H9 (cell line): Measurements from ENCODE around the gene PLEKHN1. TPM values are rescaled to one million over a fixed set of nuclear protein-coding genes. Genes with fewer than 3 reads are reported as not detected.

Experiments
- DNase-seq: peaks from one replicate; pipeline ENCODE4 v3.0.0-alpha.2; 2017
- H2AFZ ChIP-seq: one replicate; pipeline ENCODE4 v1.6.1; 2013; ENCODE audit warnings: mild to moderate bottlenecking, low read length, control low read depth, moderate library complexity
- H2AK5ac ChIP-seq: 2 replicates; pipeline ENCODE4 v1.6.1; 2013; ENCODE audit warnings: low read length, control low read depth, mixed read lengths; ENCODE audit not compliant: insufficient read length
- H2BK120ac ChIP-seq: one replicate; pipeline ENCODE4 v1.6.1; 2013; ENCODE audit warnings: low read depth, mild to moderate bottlenecking, low read length, control low read depth, inconsistent platforms; ENCODE audit not compliant: poor library complexity, severe bottlenecking
- H2BK12ac ChIP-seq: 2 replicates; pipeline ENCODE4 v1.6.1; 2013; ENCODE audit warnings: low read length, control low read depth, mixed read lengths, low read depth; ENCODE audit not compliant: insufficient read length
- H2BK15ac ChIP-seq: 2 replicates; pipeline ENCODE4 v1.6.1; 2013; ENCODE audit warnings: low read depth, low read length, control low read depth
- H2BK20ac ChIP-seq: one replicate; pipeline ENCODE4 v1.6.1; 2013; ENCODE audit warnings: low read depth, mild to moderate bottlenecking, low read length, control low read depth, inconsistent platforms; ENCODE audit not compliant: poor library complexity, severe bottlenecking
- H2BK5ac ChIP-seq: 2 replicates; pipeline ENCODE4 v1.6.1; 2013; ENCODE audit warnings: low read length, control low read depth, mixed read lengths; ENCODE audit not compliant: insufficient read length
- H3K14ac ChIP-seq: 2 replicates; pipeline ENCODE4 v1.6.1; 2013; ENCODE audit warnings: low read length, control low read depth; ENCODE audit not compliant: insufficient read depth
- H3K18ac ChIP-seq: 2 replicates; pipeline ENCODE4 v1.6.1; 2013; ENCODE audit warnings: low read depth, mild to moderate bottlenecking, mixed read lengths, low read length, control low read depth; ENCODE audit not compliant: insufficient read length
- H3K23ac ChIP-seq: 2 replicates; pipeline ENCODE4 v1.6.1; 2013; ENCODE audit warnings: low read length, control low read depth, mixed read lengths, low read depth; ENCODE audit not compliant: insufficient read length
- H3K23me2 ChIP-seq: 2 replicates; pipeline ENCODE4 v1.6.1; 2013; ENCODE audit warnings: low read depth, mild to moderate bottlenecking, mixed read lengths, low read length, control low read depth; ENCODE audit not compliant: insufficient read length, poor library complexity, severe bottlenecking
- H3K27ac ChIP-seq: 2 replicates; pipeline ENCODE4 v1.5.1; 2013; ENCODE audit warnings: low read length, control low read depth, mixed read lengths, low read depth; ENCODE audit not compliant: insufficient read length
- H3K27me3 ChIP-seq: 2 replicates; pipeline ENCODE4 v1.6.1; 2013; ENCODE audit warnings: low read length, control low read depth, inconsistent platforms; ENCODE audit not compliant: insufficient read depth
- H3K4ac ChIP-seq: 2 replicates; pipeline ENCODE4 v1.6.1; 2013; ENCODE audit warnings: low read depth, mild to moderate bottlenecking, control low read depth, inconsistent platforms, low read length, moderate library complexity
- H3K4me1 ChIP-seq: 2 replicates; pipeline ENCODE4 v1.6.1; 2013; ENCODE audit warnings: low read length, control low read depth, inconsistent platforms; ENCODE audit not compliant: insufficient read depth
- H3K4me2 ChIP-seq: 2 replicates; pipeline ENCODE4 v1.6.1; 2013; ENCODE audit warnings: low read length, control low read depth, mixed read lengths; ENCODE audit not compliant: insufficient read length, insufficient read depth
- H3K56ac ChIP-seq: 2 replicates; pipeline ENCODE4 v1.6.1; 2013; ENCODE audit warnings: low read depth, mild to moderate bottlenecking, mixed read lengths, low read length, control low read depth; ENCODE audit not compliant: insufficient read length
- H3K79me1 ChIP-seq: 2 replicates; pipeline ENCODE4 v1.6.1; 2013; ENCODE audit warnings: low read depth, mild to moderate bottlenecking, moderate library complexity, low read length, control low read depth, inconsistent platforms; ENCODE audit not compliant: insufficient read depth, poor library complexity, severe bottlenecking
- H3K79me2 ChIP-seq: 2 replicates; pipeline ENCODE4 v1.6.1; 2013; ENCODE audit warnings: low read length, control low read depth, inconsistent platforms; ENCODE audit not compliant: insufficient read depth
- H3K9ac ChIP-seq: 2 replicates; pipeline ENCODE4 v1.6.1; 2013; ENCODE audit warnings: low read length, control low read depth, mixed read lengths; ENCODE audit not compliant: insufficient read length; ENCODE audit errors: extremely low read depth
- H3K9me3 ChIP-seq: one replicate; pipeline ENCODE4 v1.6.1; 2013; ENCODE audit warnings: low read depth, low read length, inconsistent platforms; ENCODE audit not compliant: control insufficient read depth
- H3T11ph ChIP-seq: one replicate; pipeline ENCODE4 v1.6.1; 2013; ENCODE audit warnings: mild to moderate bottlenecking, low read length, control low read depth, inconsistent platforms
- H4K20me1 ChIP-seq: one replicate; pipeline ENCODE4 v1.6.1; 2013; ENCODE audit not compliant: control insufficient read depth, insufficient read length, insufficient read depth
- H4K5ac ChIP-seq: 2 replicates; pipeline ENCODE4 v1.6.1; 2013; ENCODE audit warnings: low read depth, mild to moderate bottlenecking, mixed read lengths, low read length, control low read depth; ENCODE audit not compliant: insufficient read length
- H4K8ac ChIP-seq: replicated peaks from 2 replicates; pipeline ENCODE4 v1.6.1; 2013; ENCODE audit warnings: low read length, control low read depth, mixed read lengths, low read depth; ENCODE audit not compliant: insufficient read length
- H4K91ac ChIP-seq: 2 replicates; pipeline ENCODE4 v1.6.1; 2013; ENCODE audit warnings: low read depth, mild to moderate bottlenecking, moderate library complexity, mixed read lengths, low read length, control low read depth; ENCODE audit not compliant: insufficient read length
- H3K27ac Mint-ChIP-seq, 3 experiments: 2 replicates in 2 of 3; 3 replicates in 1 of 3; pipeline ENCODE4 v1.8.0; 2020 to 2021; ENCODE audit warnings: mixed read lengths in 3 of 3, mild to moderate bottlenecking in 1 of 3, moderate library complexity in 1 of 3
- H3K27me3 Mint-ChIP-seq: 2 replicates; pipeline ENCODE4 v1.8.0; 2021; ENCODE audit warnings: low read depth, mild to moderate bottlenecking, moderate library complexity, mixed read lengths
- H3K36me3 Mint-ChIP-seq, 3 experiments: 2 replicates in 2 of 3; 3 replicates in 1 of 3; pipeline ENCODE4 v1.8.0; 2020 to 2021; ENCODE audit warnings: low read depth in 3 of 3, mixed read lengths in 3 of 3; ENCODE audit not compliant: insufficient read depth in 1 of 3
- H3K4me1 Mint-ChIP-seq, 2 experiments: 2 replicates each; pipeline ENCODE4 v1.8.0; 2020; ENCODE audit warnings: mixed read lengths in 2 of 2
- H3K4me3 Mint-ChIP-seq, 2 experiments: 2 replicates in 1 of 2; 3 replicates in 1 of 2; pipeline ENCODE4 v1.8.0; 2020 to 2021; ENCODE audit warnings: mild to moderate bottlenecking in 2 of 2, mixed read lengths in 2 of 2, moderate library complexity in 1 of 2
- H3K9me3 Mint-ChIP-seq, 2 experiments: 2 replicates in 1 of 2; 3 replicates in 1 of 2; pipeline ENCODE4 v1.8.0; 2020; ENCODE audit warnings: mild to moderate bottlenecking in 2 of 2, mixed read lengths in 2 of 2, moderate library complexity in 1 of 2
- WGBS: extraction: QIAGEN DNeasy Blood & Tissue Kit; methylation state at CpG from one replicate; pipeline ENCODE4 v1.1.7; 2013; ENCODE audit warnings: missing lambda C conversion rate, low lambda C conversion rate, mixed read lengths; ENCODE audit not compliant: insufficient read length; ENCODE audit errors: extremely low coverage; 5-methylcytosine and 5-hydroxymethylcytosine counted together
- total RNA-seq: library from RNA; stranded (reverse); gene quantifications from 2 replicates; pipeline ENCODE4 v1.2.1, GENCODE V29; 2021
- TF ChIP-seq, protein P1 (sequence below): fragments of 200-600 bp; sonication (generic); conservative IDR thresholded peaks from 3 replicates; pipeline ENCODE4 v1.8.0; 2021; ENCODE audit warnings: antibody characterized with exemption, mild to moderate bottlenecking

The PLEKHN1 gene
- total RNA-seq, 1 experiment from 2014 or later: 3.0 TPM

DNA sequence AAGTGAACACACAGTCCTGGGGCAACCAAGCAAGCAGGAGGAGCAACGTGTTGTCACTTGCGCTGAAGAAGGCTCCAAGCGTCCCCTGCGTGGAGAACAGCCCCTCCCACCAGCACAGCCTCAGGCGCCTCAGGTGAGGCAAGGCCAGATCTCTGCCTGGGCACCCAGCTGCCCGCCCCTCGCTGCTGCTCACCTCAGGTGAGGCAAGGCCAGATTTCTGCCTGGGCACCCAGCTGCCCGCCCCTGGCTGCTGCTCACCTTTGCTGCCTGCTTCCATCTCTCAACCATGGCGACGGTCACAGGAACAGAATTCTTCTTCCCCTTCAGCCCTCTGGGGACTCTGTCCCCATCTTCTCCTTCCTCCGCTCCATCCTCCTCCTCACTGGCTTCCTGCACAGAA is 9.6 kb upstream of the PLEKHN1 start:
- TF ChIP-seq, protein P1, sequence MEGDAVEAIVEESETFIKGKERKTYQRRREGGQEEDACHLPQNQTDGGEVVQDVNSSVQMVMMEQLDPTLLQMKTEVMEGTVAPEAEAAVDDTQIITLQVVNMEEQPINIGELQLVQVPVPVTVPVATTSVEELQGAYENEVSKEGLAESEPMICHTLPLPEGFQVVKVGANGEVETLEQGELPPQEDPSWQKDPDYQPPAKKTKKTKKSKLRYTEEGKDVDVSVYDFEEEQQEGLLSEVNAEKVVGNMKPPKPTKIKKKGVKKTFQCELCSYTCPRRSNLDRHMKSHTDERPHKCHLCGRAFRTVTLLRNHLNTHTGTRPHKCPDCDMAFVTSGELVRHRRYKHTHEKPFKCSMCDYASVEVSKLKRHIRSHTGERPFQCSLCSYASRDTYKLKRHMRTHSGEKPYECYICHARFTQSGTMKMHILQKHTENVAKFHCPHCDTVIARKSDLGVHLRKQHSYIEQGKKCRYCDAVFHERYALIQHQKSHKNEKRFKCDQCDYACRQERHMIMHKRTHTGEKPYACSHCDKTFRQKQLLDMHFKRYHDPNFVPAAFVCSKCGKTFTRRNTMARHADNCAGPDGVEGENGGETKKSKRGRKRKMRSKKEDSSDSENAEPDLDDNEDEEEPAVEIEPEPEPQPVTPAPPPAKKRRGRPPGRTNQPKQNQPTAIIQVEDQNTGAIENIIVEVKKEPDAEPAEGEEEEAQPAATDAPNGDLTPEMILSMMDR: no peak
- no peak overlapping the region for H3K18ac ChIP-seq
- Mint-ChIP-seq H3K4me3 (no peak overlapping the region), H3K4me1 (peaks cover 7 to 12% of the 10 kb centered on the region in 2 experiments), H3K36me3 (peaks cover 18 to 57% (median 42%) of the 10 kb centered on the region in 3 experiments; a peak in 6 of 7 replicates), H3K27me3 (peaks cover 15% of the 10 kb centered on the region), H3K27ac (no peak overlapping the region), H3K9me3 (no peaks in the 10 kb centered on the region; a peak in 2 of 5 replicates)
- H3K9ac ChIP-seq: no peak overlapping the region
- H3K9me3 ChIP-seq: no peaks in the 10 kb centered on the region
- no peaks in the 10 kb centered on the region for H3K4me1 ChIP-seq
- no peak overlapping the region for H3T11ph ChIP-seq
- H4K5ac ChIP-seq: no peak overlapping the region
- H3K56ac ChIP-seq: no peak overlapping the region
- peaks cover 3% of the 10 kb centered on the region for H3K23me2 ChIP-seq
- H4K91ac ChIP-seq: no peak overlapping the region
- H3K23ac ChIP-seq: no peak overlapping the region
- H2BK20ac ChIP-seq: no peak overlapping the region
- peaks cover 4% of the 10 kb centered on the region; the same call in 1 of the 2 replicates for H3K27me3 ChIP-seq
- H2BK5ac ChIP-seq: no peak overlapping the region
- H2AK5ac ChIP-seq: no peak overlapping the region
- H2BK15ac ChIP-seq: no peak overlapping the region
- H2AFZ ChIP-seq: no peak overlapping the region
- no peak overlapping the region for H2BK12ac ChIP-seq
- no peak overlapping the region for H4K8ac ChIP-seq
- no peak overlapping the region for H3K14ac ChIP-seq
- H3K27ac ChIP-seq: no peak overlapping the region
- peaks cover 5% of the 10 kb centered on the region; the same call in 1 of the 2 replicates for H3K79me2 ChIP-seq
- no CpG with 5 or more reads among the region's 11 CpGs for WGBS
- peaks cover 4% of the 10 kb centered on the region for H3K79me1 ChIP-seq
- no peak for DNase-seq
- no peak overlapping the region for H3K4me2 ChIP-seq
- no peak overlapping the region for H3K4ac ChIP-seq
- no peak overlapping the region for H2BK120ac ChIP-seq
- H4K20me1 ChIP-seq: no peaks in the 10 kb centered on the region
